H1 (cell line): ENCODE results near the gene C1orf185. TPM values are rescaled to one million over a fixed set of nuclear protein-coding genes. Genes with fewer than 3 reads are reported as not detected.

Source experiments
- E2F6 ChIP-seq: IDR thresholded peaks from 2 replicates; pipeline ENCODE4 v1.6.1; 2012; ENCODE audit warnings: inconsistent platforms
- EZH2 ChIP-seq: fragments of 200-600 bp; sonication (generic); IDR thresholded peaks from 2 replicates; pipeline ENCODE4 v1.7.1; 2012; ENCODE audit warnings: low read depth, mild to moderate bottlenecking, moderate library complexity, low read length, inconsistent platforms; ENCODE audit not compliant: severe bottlenecking
- KDM5A ChIP-seq: fragments of 200-600 bp; IDR thresholded peaks from 2 replicates; pipeline ENCODE4 v1.7.1; 2012; ENCODE audit warnings: mild to moderate bottlenecking, low read length, inconsistent platforms, mixed read lengths
- PHF8 ChIP-seq: fragments of 200-600 bp; sonication (generic); conservative IDR thresholded peaks from 2 replicates; pipeline ENCODE4 v1.7.1; 2012; ENCODE audit warnings: low read depth, mild to moderate bottlenecking, inconsistent platforms, low read length, moderate library complexity
- POLR2AphosphoS5 ChIP-seq: IDR thresholded peaks from 2 replicates; pipeline ENCODE4 v1.6.1; 2011; ENCODE audit warnings: low read depth, low read length
- YY1 ChIP-seq: IDR thresholded peaks from 2 replicates; pipeline ENCODE4 v1.6.1; 2011; ENCODE audit warnings: low read depth, mild to moderate bottlenecking, low read length
- polyA plus RNA-seq, 7 experiments: library from polyadenylated mRNA; depleted of rRNA in 3 of 7; stranded (reverse) in 5 of 7; unstranded in 2 of 7; fragments of >200 nt in 5 of 7; fragments of 200-250 nt in 2 of 7; gene quantifications; 1 replicate in 5 of 7; 2 replicates in 1 of 7; 4 replicates in 1 of 7; pipeline versions ENCODE4 v1.2.1 to v1.2.3, GENCODE V29; 2011 to 2013; ENCODE audit warnings: missing spikeins in 2 of 7, mixed read lengths in 2 of 7
- total RNA-seq: library from RNA; stranded (reverse); fragmentation: NEBNext Ultra II Directional; extraction: Animal tissue kit (Norgen Biotek cat#: 25700); gene quantifications from 2 replicates; pipeline ENCODE4 v1.2.1, GENCODE V29; 2021

Gene C1orf185
- total and polyA plus RNA-seq, 2 of the 8 experiments (the other 6 are each of a cell fraction or from before 2014, with no cell fraction given): not detected

GRCh38 chr1:51073456-51073855 is 28.6 kb upstream of the C1orf185 start (continued):
- no peak for TF ChIP-seq E2F6
- no peak for TF ChIP-seq PHF8
- TF ChIP-seq YY1: no peak
- TF ChIP-seq EZH2: no peak
- no peak for TF ChIP-seq POLR2AphosphoS5
- no peak for TF ChIP-seq KDM5A
